ENCODE data around the gene ZNRF1. TPM values are rescaled to one million over a fixed set of nuclear protein-coding genes. Genes with fewer than 3 reads are reported as not detected.

The ZNRF1 gene
- total and polyA plus RNA-seq, 2 of the 8 experiments (the other 6 are each of a cell fraction or from before 2014, with no cell fraction given), result 33.5 to 52.9 TPM

- no peak for TF ChIP-seq POU5F1 (IDR thresholded peaks at IDR 0.05; ENCODE audit: low read depth, low read length)
- TF ChIP-seq JUND (IDR thresholded peaks at IDR 0.05; ENCODE audit: low read length), result no peak
- no peak for TF ChIP-seq ZNF274 (IDR thresholded peaks at IDR 0.05; ENCODE audit: borderline replicate concordance, extremely low read depth, low read length)
Measured at GRCh38 chr16:75148311-75149195, 149.7 kb downstream of the ZNRF1 start, which contains the start of gene ZFP1 (continued).

Measured in H1 (cell line).